HG02759 (cell line): ENCODE data around the gene PHACTR3.

ENCODE experiments used
- ATAC-seq: cut with Tn5 transposase; IDR thresholded peaks from one replicate; pipeline ENCODE4 v1.9.1; 2021; ENCODE audit warnings: mild to moderate bottlenecking, moderate library complexity; ENCODE audit not compliant: unreplicated experiment

Gene PHACTR3

DNA sequence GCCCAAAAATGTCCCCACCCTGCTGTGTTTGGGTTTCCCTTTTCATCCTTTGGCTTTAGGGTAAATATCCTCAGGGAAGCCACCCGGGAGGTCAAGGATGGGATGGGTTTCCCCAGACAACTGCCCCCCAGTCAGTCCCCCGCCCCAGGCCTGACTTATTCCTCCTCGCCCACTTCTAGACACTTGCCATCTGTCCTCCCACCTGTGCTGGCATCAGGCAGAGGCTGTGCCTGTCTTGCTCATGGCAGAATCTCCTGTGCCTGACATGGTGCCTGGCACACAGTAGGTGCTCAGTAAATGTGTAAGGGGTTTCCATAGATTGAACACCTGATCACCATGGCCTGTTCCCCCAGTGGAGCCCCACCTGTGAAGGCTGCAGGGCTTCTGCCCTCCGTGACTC, 141.8 kb downstream of the PHACTR3 start:
- ATAC-seq: no peak

DNA sequence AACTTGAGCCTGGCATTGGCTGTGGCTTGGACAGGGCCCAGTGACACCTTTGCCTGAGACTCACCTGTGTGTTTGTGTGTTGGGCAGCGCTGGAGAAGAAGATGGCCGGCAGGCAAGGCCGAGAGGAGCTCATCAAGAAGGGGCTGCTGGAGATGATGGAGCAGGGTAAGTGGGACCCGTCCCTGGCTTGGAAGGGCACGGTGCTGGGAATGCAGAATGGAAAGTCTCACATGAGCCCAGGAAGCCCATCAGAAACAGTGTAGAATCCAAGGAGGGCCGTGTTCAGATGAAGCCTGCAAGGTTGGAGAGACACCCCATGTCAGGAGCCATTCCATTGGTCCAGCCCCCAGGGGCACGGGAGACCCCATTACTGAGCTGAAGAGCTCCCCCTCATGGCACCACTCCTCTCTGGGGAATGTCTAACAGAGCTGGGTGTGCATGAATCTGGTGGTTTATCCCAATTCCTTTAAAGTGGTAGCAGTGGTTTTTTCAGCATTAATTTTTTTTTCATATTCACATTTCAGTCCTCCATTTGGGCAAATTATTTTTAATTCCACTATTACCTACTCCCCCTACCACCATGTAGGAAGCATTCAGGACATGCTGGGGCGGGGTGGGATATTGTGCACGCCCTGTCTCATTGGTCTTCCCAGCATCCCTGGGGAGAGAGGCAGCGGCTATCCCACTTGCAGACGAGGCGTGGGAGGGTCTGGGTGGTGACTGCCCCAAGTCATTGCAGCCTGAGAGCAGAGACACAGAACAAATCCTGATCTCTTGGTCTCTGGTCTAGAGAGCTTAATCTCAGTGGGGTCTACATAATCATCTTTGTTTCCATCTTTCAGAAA, 143.6 kb downstream of the PHACTR3 start:
- ATAC-seq: no peak

DNA sequence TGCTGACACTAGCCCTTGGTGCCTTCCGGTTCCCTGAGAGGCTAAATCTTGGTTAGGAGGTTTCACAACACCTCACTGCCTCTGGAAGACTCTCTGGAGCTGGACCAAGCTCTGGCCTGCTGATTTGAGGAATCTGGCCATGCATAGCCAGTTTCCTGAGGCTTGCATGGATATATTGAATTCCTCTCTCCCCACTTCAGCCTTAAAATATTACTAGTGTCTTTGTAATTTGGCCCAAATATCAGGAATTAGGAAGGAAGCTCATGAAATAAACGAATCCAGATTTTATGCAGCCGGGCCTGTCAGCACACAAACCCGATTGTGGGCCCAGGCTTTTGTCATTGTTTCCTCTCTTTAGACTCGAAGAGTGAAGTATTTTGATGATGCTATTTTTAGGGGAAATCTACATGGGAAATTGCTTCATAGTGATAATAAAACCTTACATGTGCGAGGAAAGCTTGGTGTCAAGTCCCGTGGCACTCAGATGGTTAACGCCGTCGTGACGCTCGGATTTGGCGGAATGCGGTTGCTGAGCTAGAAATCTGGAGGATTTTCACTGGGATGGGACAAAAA, 144.4 kb downstream of the PHACTR3 start:
- ATAC-seq: no peak

DNA sequence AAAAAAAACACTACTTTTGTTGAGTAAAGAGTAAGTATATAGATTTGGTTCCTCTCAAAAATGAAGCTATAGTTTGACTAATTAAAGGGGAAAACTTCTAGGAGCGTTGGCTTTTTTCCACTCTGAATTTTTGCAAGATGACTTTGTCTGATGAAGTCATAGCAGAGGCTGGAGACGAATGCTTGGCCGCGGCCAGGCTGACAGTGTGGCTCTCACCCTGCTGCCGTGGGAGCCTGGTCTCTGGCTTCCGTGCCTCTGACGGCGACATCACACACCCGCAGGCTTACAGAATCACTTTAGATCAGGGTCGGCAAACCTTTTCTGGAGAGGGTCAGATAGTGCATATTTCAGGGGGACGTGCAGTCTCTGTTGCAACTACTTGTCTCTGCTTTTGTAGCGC, 145.0 kb downstream of the PHACTR3 start:
- no peak for ATAC-seq

DNA sequence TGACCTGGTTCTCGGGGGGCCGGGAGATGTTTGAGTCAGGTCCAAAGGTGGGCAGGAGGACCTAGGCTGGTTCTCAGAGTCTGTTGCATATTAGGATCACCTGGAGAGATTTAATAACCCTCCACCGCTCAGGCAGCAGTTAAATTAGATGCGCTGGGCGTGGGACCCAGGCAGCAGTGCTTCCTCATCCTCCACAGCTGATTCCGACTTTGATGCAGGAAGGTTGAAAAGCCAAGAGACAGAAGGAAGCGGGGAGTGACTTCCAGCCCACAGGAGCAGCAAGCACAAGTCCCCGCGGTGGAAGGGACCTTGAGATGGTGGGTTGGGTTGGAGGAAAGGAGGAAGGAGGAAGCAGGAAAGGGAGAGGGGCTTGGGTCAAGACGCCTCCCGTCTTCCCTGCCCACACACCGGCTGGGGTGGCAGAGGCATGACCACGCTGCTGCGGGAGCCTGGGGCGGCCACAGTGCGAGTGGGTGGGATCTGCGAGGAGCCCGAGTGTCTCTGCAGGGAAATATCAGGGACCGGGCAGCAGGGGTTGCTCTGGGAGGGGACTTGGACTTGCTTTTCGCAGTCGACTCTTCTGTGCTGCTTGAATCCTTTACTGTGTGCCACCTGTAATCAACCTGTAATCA, 146.0 kb downstream of the PHACTR3 start:
- ATAC-seq: no peak

DNA sequence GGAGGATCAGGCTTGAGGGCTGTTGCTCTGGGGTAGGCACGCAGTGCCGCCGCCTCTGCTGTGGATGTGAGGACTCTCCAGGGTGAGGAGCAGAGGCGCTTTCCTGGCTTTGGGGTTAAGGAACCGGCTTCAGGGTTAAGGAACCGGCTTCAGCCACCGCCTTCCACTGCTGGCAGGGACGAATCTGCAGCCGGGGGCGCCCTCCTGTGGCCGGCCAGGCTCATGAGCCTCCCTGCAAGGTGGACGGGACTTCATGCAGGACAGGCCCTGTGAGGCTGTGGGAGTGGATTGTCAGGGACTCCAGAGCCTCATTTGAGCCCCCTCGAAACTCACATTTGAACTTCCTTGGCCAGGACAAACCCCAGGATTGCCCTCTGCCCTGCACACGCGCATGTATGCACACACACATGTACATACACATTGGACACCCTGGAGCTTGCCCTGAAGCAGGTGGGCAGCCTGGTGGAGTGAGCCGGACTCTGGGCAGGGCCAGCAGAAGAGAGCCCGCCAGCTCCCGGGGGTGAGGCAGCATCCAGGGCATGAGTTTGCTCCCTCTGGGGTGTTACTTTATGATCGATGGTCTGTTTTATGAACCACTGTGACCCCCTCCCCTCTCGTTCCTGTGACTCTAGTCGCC, 146.9 kb downstream of the PHACTR3 start:
- ATAC-seq: peak; percentile 68

DNA sequence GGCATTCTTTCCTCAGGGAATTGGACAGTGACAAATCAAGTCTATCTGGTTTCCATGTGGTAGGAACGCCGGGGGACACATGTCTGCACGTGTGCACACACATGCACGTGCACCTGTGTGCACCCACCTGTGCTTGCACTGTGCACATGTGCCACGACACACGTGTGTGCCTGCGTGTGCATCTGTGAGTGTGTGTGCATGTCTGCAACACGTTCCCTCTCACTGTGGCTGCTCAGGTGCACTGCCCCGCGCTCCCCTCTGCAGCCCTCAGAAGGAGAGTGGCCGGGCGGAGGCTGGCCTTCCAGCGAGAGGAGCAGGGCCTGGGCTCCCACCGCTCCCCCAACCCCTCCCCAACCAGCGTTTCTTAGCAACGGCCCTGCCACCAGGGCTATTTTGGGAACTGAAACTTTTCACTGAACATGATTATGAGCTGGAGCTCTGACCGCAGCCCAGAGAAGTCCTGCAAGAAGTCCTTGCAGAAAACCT, 147.8 kb downstream of the PHACTR3 start:
- ATAC-seq: peak; percentile 79

DNA sequence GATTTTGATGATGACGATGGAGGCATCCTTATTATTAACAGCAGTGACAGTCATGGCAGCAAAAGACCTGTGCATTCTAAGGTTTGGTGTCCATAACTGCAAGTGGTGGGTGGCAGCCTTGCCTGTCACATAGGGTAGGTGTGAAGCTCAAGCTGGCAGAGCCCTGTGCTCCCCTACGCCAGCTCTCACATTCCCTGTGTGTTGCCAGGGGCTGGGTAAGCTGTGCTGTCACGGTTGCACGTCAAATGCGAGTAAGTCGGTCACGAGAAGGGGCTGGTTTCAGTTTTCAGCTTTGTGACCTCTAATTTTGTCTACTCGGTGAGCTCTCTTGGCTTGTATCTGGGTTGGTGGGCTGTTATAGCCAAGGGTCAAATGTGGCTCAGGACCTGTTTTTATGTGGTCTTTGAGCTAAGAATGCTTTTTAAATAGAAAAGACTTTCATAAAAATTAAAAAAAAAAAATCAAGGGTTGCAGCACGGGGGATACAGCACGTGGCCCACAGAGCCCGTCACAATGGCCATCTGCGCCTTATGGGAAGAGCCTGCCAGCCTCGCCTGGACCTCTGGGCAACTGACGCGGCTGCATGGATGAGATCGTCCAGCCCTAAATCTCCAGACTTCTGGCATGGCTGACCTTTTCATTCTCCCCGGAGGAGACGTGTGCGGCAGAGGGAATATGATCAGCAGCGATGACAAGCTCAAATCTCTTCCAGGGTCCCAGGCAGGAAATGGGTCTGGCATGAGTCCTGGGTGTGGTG, 148.5 kb downstream of the PHACTR3 start:
- ATAC-seq: peak; percentile 33

DNA sequence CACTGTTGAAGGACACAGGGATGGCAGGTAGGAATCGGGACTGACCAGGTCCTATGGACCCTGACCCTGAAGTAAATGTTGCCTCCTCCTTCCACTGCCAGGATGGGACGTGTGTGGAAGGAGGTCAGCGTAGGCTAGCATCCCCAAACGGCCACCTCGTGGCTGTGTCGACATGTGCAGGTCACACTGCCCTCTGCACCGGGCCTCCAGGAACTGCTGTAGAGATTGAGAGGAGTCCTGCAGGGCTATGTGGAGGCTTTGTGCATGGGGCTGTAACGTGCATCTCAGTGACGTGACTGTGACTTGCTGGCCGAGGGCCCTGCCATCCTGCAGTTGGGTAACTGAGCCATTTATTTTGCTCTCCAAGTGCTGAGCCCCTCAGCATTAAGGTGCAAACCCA, 149.5 kb downstream of the PHACTR3 start:
- ATAC-seq: no peak

DNA sequence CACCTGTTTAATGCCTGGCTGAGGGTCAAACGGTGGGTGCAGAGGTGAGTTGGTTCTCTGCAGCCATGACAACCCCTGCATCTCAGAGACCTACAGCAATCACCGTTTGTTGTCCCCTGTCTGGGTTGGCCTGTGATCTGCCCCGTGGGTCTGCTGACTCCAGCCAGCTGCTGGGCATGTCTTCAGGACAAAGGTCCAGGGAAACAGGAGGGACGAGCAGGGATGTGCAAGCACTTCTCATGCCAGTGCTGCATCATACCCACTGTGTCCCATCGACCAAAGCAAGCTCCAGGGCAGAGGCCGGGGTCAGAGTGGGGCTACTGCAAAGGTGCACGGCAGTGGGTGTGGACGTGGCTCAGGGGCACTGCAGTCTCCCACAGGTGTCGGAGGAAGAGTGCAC, 150.2 kb downstream of the PHACTR3 start:
- no peak for ATAC-seq

DNA sequence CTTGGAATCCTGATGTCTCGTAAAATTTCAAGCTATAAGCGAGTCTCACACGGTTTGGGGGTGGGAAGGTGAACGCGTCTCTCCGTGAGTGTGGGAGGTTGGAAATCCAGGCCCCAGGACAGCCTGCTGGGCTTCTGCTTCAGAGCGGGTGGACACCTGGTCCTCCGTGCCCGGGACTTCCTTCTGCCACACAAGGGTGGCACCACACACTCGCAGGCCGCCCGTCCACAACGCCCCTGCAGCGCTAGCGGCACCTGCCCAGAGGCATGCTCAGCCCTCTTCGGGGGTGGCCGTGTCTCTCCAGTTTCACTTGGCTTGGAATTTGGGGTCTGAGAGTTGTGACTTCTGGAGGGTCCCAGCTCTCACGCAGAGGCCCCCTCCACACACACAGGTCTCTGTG, 151.9 kb downstream of the PHACTR3 start:
- ATAC-seq: no peak

DNA sequence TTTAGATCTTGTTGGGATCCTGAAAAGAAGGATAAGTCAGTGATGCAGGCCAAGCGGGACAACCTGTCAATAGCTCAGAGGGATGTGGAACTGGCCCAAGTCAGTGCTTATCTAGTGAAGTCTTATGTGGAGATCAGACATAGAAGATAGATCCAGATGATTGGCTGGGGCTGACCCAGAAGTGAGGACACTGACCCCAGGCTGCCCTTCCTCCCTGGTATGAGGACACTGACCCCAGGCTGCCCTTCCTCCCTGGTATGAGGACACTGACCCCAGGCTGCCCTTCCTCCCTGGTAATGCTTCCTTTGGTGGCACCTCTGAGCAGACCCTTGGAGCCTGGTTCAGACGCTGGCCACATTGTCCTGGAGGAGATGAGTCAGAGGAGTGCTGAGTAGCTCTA, 159.7 kb downstream of the PHACTR3 start:
- no peak for ATAC-seq

DNA sequence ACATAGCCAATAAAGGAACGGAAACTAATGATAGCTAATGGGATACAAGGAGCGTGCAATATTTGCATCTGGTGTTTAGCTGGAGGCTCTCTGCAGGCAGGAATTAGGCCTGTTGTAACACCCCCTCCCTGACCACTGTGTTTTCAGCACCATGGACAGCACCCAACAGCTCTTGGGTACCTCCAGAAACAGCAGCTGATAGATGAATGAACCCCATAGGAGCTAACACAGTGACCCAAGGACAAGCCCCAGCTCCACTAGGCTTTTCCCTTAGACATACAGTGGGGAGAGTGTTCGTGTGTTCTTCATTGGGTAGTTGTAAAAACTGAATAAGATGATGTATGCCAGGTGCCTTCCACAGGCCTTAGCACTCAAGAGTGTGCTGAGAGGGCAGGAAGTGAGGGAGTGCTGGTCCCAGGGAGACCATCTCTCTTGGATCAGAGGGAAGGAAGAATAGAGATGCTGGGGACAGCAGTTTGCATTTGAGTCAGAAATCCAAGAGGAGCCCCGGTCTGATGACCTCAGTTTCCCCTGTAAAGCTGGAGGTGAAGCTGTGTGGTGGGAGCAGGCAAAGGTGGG, 161.3 kb downstream of the PHACTR3 start:
- ATAC-seq: no peak

DNA sequence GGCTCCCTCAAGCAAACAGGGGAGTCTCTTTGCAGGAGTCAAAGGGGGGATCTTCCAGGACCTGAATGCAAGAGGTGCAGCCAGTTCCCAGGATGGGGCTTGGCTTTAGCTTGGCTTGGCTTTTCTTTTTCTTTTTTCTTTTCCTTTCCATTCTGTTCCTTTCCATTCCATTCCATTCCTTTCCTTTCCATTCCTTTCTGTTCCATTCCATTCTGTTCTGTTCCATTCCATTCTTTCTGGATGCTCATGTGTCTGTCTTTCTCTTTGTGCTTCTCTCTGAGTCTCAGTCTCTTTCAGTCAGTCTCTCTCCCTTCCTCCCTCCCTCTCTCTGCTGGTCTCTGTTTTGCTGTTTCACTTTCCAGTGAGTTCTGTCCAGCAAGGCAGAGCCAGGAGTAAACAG, 163.3 kb downstream of the PHACTR3 start:
- no peak for ATAC-seq

DNA sequence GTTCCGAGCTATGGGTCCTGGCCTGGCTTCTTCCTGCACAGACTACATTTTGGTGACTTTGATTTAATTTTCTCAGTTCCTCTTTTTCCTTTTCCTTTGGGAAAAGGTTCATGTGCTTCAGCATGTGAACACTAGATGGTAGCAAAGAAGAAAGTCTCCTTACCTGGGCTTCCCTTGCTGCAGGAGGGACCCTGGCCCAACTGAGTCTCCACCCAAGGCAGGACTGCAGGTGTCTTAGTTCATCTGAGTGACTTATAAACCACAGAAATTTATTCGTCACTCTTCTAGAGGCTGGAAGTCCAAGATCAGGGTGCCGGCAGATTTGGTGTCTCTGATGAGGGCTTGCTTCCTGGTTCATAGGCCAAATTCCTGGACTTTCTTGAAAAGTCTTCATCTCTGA, 165.9 kb downstream of the PHACTR3 start:
- no peak for ATAC-seq

DNA sequence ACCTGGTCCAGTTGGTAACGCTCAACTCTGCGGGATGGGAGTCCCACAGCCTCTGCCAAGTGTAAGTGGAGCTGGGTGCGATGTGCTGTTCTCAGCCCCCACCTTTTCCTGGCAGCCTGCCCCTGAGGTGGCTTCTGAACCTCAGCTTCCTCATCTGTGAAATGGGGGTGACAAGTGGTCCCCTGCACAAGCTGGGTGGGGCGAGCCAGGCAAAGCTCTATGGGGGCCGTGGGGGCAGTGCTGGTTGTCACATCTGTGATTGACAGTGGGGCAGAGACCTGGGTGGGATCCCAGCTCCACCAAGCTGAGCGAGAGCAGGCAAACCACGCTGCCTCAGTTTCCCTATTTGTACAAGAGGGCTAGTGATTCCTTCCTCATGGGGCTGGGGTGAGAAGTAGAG, 166.5 kb downstream of the PHACTR3 start:
- no peak for ATAC-seq

DNA sequence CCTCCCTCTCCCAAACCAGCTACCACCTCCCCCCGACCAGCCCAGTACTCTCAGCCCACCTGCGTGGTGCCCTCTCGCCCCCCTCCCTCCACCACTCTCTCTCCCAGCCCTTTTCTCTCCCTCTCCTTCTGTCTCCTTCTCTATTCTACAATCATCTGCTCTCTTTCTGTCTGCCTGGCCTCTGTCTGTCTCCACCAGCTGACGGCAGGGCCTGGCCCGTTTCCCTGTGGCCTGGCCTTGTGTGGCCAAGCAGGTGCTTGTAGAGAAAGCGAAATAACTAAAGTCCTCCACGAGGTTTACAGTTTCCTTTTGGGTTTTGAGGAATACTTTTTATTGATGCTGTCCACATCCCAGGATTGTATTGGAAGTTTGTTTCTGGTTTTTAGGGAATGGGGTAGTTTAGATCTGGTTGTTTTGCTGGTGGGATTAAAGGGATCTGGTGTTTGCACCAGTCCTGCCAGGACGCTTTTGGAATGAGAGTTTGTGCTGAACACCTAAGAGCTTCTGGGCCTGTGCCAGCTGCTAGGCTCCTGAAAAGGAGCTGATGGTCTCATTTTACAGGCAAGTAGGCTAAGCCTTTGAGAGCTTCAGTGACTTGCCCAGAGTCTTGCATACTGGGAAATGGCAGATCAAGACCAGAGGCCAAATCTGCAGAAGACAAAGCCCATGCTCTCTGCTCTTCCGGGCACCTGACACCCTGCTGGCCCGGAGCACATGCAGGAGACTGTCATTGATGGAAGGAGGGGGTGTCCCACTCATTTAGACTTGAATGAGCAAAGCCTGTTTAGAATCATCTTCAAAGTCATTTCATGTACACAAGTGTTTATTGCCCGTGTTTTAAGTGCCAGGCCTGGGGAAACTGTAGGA, 167.4 kb downstream of the PHACTR3 start:
- ATAC-seq: no peak

DNA sequence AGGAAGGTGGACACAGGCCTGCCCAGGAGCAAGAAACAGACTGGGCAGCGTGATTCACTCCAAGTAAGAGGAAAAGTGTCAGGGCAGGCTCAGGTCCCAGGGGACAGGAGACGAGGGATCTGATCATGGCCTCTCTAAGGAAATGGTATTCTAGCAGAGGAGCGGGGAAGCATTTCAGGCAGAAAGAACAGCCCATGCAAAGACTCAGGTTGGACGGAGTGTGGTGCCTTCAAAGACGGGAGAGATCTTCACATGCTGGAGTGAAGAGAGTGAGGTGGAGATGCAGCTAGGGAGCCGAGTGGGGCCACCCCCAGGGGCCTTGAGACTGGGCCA, 168.0 kb downstream of the PHACTR3 start:
- no peak for ATAC-seq
